Measurements from ENCODE around the gene HSPB1.
A peak's percentile ranks its signal among the peaks of the same experiment; 100 is the strongest.

The HSPB1 gene

GRCh38 chr7:76282344-76283253 lies 19.9 kb upstream of the HSPB1 start:
- TF ChIP-seq ZBTB7A (IDR thresholded peaks at IDR 0.05; ENCODE audit: low read depth) = peak; percentile 78
- no peak for TF ChIP-seq TEAD4 (IDR thresholded peaks at IDR 0.05)
- no peak for TF ChIP-seq USF1 (IDR thresholded peaks at IDR 0.05)
- no peak for TF ChIP-seq REST (IDR thresholded peaks at IDR 0.05; ENCODE audit: low read depth)

GRCh38 chr7:76283254-76284159 lies 19.0 kb upstream of the HSPB1 start:
- TF ChIP-seq ZBTB7A (IDR thresholded peaks at IDR 0.05; ENCODE audit: low read depth) (no peak; the same call in 1 of the 2 replicates), TCF12 (IDR thresholded peaks at IDR 0.05; ENCODE audit: low read depth) (no peak), NFIC (IDR thresholded peaks at IDR 0.05) (no peak), EGR1 (IDR thresholded peaks at IDR 0.05) (no peak)

GRCh38 chr7:76285604-76286374 lies 16.7 kb upstream of the HSPB1 start:
- TF ChIP-seq EGR1 (IDR thresholded peaks at IDR 0.05) = no peak

- TF ChIP-seq ZBTB7A (IDR thresholded peaks at IDR 0.05; ENCODE audit: low read depth) = no peak
- no peak for TF ChIP-seq TCF12 (IDR thresholded peaks at IDR 0.05; ENCODE audit: low read depth)
- TF ChIP-seq TAF1 (IDR thresholded peaks at IDR 0.05; ENCODE audit: low read depth) = no peak
- no peak for TF ChIP-seq FOXM1 (IDR thresholded peaks at IDR 0.05; ENCODE audit: borderline replicate concordance, low read depth)
- TF ChIP-seq USF1 (IDR thresholded peaks at IDR 0.05) = no peak
These were observed 15.6 kb upstream of the HSPB1 start for GRCh38 chr7:76286842-76287403.

- no peak for TF ChIP-seq USF1 (IDR thresholded peaks at IDR 0.05)
- peak; percentile 96 for TF ChIP-seq RAD21 (IDR thresholded peaks at IDR 0.05; ENCODE audit: low read depth)
- no peak for TF ChIP-seq CREB1 (IDR thresholded peaks at IDR 0.05; ENCODE audit: low read depth)
- peak; percentile 44; the same call in 1 of the 2 replicates for TF ChIP-seq FOXM1 (IDR thresholded peaks at IDR 0.05; ENCODE audit: borderline replicate concordance, low read depth)
- TF ChIP-seq EP300 (IDR thresholded peaks at IDR 0.05; ENCODE audit: borderline replicate concordance) = peak; percentile 52; the same call in 1 of the 2 replicates
- TF ChIP-seq NFIC (IDR thresholded peaks at IDR 0.05) = peak; percentile 21; the same call in 1 of the 2 replicates
- peak; percentile 68 for TF ChIP-seq TCF12 (IDR thresholded peaks at IDR 0.05; ENCODE audit: low read depth)
- TF ChIP-seq EGR1 (IDR thresholded peaks at IDR 0.05) = peak; percentile 92
- no peak for TF ChIP-seq YY1 (IDR thresholded peaks at IDR 0.05; ENCODE audit: low read depth)
- TF ChIP-seq TAF1 (IDR thresholded peaks at IDR 0.05; ENCODE audit: low read depth) = no peak
- peak; percentile 87 for TF ChIP-seq TEAD4 (IDR thresholded peaks at IDR 0.05)
- peak; percentile 64 for TF ChIP-seq ZBTB7A (IDR thresholded peaks at IDR 0.05; ENCODE audit: low read depth)
- TF ChIP-seq REST (IDR thresholded peaks at IDR 0.05; ENCODE audit: low read depth) = 0 out of 2 replicates have a peak, but pooled peaks have one; percentile 19
- TF ChIP-seq MAX (IDR thresholded peaks at IDR 0.05) = peak; percentile 66
- no peak for TF ChIP-seq CEBPB (IDR thresholded peaks at IDR 0.05)
These were observed 10.9 kb upstream of the HSPB1 start for GRCh38 chr7:76291351-76292212.
